Thyroid gland (tissue), 4 donors: ENCODE results near the gene CACNA1S.

Experiments used
- CTCF ChIP-seq, 6 experiments: fragments of 200-600 bp in 3 of 6; fragments of 450-650 bp in 3 of 6; sonication (generic) in 3 of 6; IDR thresholded peaks; one replicate each; pipeline ENCODE4 v1.5.1; 2016 to 2019; ENCODE audit warnings: antibody characterized with exemption in 6 of 6, mild to moderate bottlenecking in 2 of 6, inconsistent platforms in 1 of 6, moderate library complexity in 1 of 6
- POLR2A ChIP-seq, 2 donors: fragments of 450-650 bp; IDR thresholded peaks; one replicate each; pipeline ENCODE4 v1.6.1; 2017; ENCODE audit warnings: antibody characterized with exemption in 2 of 2, mild to moderate bottlenecking in 2 of 2, moderate library complexity in 1 of 2

DNA sequence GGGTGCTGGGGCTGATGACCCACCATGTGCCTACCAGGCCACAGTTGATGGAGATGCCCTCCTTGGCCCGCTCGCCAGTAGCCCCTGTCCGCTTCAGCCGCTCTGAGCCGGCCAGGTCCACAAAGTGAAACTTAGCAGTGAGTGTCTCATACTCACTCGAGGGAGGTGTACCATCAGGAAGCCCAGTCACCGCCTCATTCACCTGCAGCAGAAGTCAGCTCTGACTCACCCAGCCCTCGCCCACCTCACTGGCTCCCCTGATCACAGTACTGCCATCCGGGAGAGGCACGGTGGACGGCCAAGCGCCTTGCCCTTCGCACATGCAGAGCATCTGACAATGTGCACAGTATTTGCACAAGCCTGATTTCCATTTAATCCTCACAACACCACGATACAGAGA lies 107.5 kb downstream of the CACNA1S start:
- TF ChIP-seq CTCF (IDR thresholded peaks at IDR 0.05) = no peak
- no peak for TF ChIP-seq POLR2A (IDR thresholded peaks at IDR 0.05)
